WTC11 (cell line): ENCODE results near the gene SLCO4A1. TPM values are rescaled to one million over a fixed set of nuclear protein-coding genes. Genes with fewer than 3 reads are reported as not detected.

Source experiments
- ATAC-seq: fragments of 200-7000 bp; cut with Tn5 transposase; 2 replicates; pipeline ENCODE4 v1.10.0; 2021; ENCODE audit warnings: mild to moderate bottlenecking, moderate library complexity
- Bru-seq: library from RNA; stranded (reverse); fragments of 400-500 nt; gene quantifications from one replicate; lab custom pipeline; 2021; lab: Mats Ljungman, UMichigan
- CTCF ChIA-PET: fragments of 300-600 bp; sonication (Branson Sonifier 250); formaldehyde crosslinking; loops from one replicate; lab custom pipeline; 2021; ENCODE audit warnings: antibody characterized with exemption; lab: Charles Lee
- POLR2A ChIA-PET: fragments of 350-600 bp; sonication (Branson Sonifier 250); formaldehyde crosslinking; loops from one replicate; lab custom pipeline; 2021; ENCODE audit warnings: antibody characterized with exemption; lab: Charles Lee
- DNase-seq: peaks from one replicate; pipeline ENCODE4 v3.0.0; 2021; ENCODE audit warnings: low spot score
- H3K27ac Mint-ChIP-seq: 2 replicates; pipeline ENCODE4 v1.8.0; 2021; ENCODE audit warnings: mixed read lengths
- H3K27me3 Mint-ChIP-seq: 2 replicates; pipeline ENCODE4 v1.8.0; 2021; ENCODE audit warnings: low read depth, mild to moderate bottlenecking, moderate library complexity, mixed read lengths
- H3K36me3 Mint-ChIP-seq: 2 replicates; pipeline ENCODE4 v1.8.0; 2021; ENCODE audit warnings: mixed read lengths
- H3K4me1 Mint-ChIP-seq: 2 replicates; pipeline ENCODE4 v1.8.0; 2022; ENCODE audit warnings: mixed read lengths
- H3K4me3 Mint-ChIP-seq: 2 replicates; pipeline ENCODE4 v1.8.0; 2021; ENCODE audit warnings: mild to moderate bottlenecking, moderate library complexity, mixed read lengths
- H3K9me3 Mint-ChIP-seq: 2 replicates; pipeline ENCODE4 v1.8.0; 2021; ENCODE audit warnings: mixed read lengths
- AR ChIP-seq: fragments of 250-450 bp; sonication (Bioruptor Pico); IDR thresholded peaks from 2 replicates; pipeline ENCODE4 v1.9.0; 2021; ENCODE audit warnings: mild to moderate bottlenecking
- ATF1 ChIP-seq: sonication (generic); formaldehyde crosslinking; IDR thresholded peaks from 2 replicates; pipeline ENCODE4 v1.8.1; 2023; ENCODE audit warnings: mild to moderate bottlenecking, moderate library complexity, missing genetic modification reagents
- CREB1 ChIP-seq: sonication (generic); formaldehyde crosslinking; IDR thresholded peaks from 2 replicates; pipeline ENCODE4 v1.8.0; 2023; ENCODE audit warnings: mild to moderate bottlenecking, missing genetic modification reagents
- CREM ChIP-seq: sonication (generic); formaldehyde crosslinking; IDR thresholded peaks from 2 replicates; pipeline ENCODE4 v1.8.1; 2022; ENCODE audit warnings: mild to moderate bottlenecking, missing genetic modification reagents, moderate library complexity
- E2F4 ChIP-seq: sonication (generic); formaldehyde crosslinking; IDR thresholded peaks from 2 replicates; pipeline ENCODE4 v1.8.1; 2022; ENCODE audit warnings: low read depth, mild to moderate bottlenecking, moderate library complexity, missing genetic modification reagents, borderline replicate concordance
- HMGA2 ChIP-seq: fragments of 250-450 bp; sonication (Bioruptor Pico); IDR thresholded peaks from 2 replicates; pipeline ENCODE4 v1.4.0; 2021; ENCODE audit warnings: mild to moderate bottlenecking, moderate library complexity
- JAZF1 ChIP-seq: fragments of 250-450 bp; sonication (Bioruptor Pico); IDR thresholded peaks from 2 replicates; pipeline ENCODE4 v1.9.0; 2021; ENCODE audit warnings: moderate library complexity, mild to moderate bottlenecking, inconsistent platforms
- MYBL2 ChIP-seq: sonication (generic); formaldehyde crosslinking; IDR thresholded peaks from 2 replicates; pipeline ENCODE4 v1.8.1; 2023; ENCODE audit warnings: mild to moderate bottlenecking, moderate library complexity, missing genetic modification reagents
- NFATC4 ChIP-seq: fragments of 250-450 bp; sonication (Bioruptor Pico); IDR thresholded peaks from 2 replicates; pipeline ENCODE4 v1.9.0; 2021; ENCODE audit warnings: mild to moderate bottlenecking
- NFE2L1 ChIP-seq: sonication (generic); formaldehyde crosslinking; IDR thresholded peaks from 2 replicates; pipeline ENCODE4 v1.8.1; 2023; ENCODE audit warnings: missing genetic modification reagents
- NR3C1 ChIP-seq: sonication (generic); formaldehyde crosslinking; conservative IDR thresholded peaks from 2 replicates; pipeline ENCODE4 v1.8.1; 2023; ENCODE audit warnings: low read depth, mild to moderate bottlenecking, missing genetic modification reagents
- RELA ChIP-seq: sonication (generic); formaldehyde crosslinking; IDR thresholded peaks from 2 replicates; pipeline ENCODE4 v1.8.1; 2022; ENCODE audit warnings: missing genetic modification reagents, mild to moderate bottlenecking, borderline replicate concordance
- SMAD3 ChIP-seq: sonication (generic); formaldehyde crosslinking; IDR thresholded peaks from 2 replicates; pipeline ENCODE4 v1.8.0; 2022; ENCODE audit warnings: missing genetic modification reagents, mild to moderate bottlenecking, borderline replicate concordance
- SMAD4 ChIP-seq: sonication (generic); formaldehyde crosslinking; IDR thresholded peaks from 2 replicates; pipeline ENCODE4 v1.8.0; 2022; ENCODE audit warnings: mild to moderate bottlenecking, missing genetic modification reagents
- STAT6 ChIP-seq: sonication (generic); formaldehyde crosslinking; conservative IDR thresholded peaks from 2 replicates; pipeline ENCODE4 v1.8.1; 2023; ENCODE audit warnings: mild to moderate bottlenecking, low read depth, missing genetic modification reagents, moderate library complexity
- TP53 ChIP-seq: sonication (generic); formaldehyde crosslinking; IDR thresholded peaks from 2 replicates; pipeline ENCODE4 v1.8.1; 2023; ENCODE audit warnings: mild to moderate bottlenecking, missing genetic modification reagents
- ZNF232 ChIP-seq: sonication (generic); formaldehyde crosslinking; IDR thresholded peaks from 2 replicates; pipeline ENCODE4 v1.8.0; 2022; ENCODE audit warnings: mild to moderate bottlenecking, missing genetic modification reagents
- ZNF263 ChIP-seq: sonication (generic); formaldehyde crosslinking; IDR thresholded peaks from 2 replicates; pipeline ENCODE4 v1.8.1; 2022; ENCODE audit warnings: low read depth, mild to moderate bottlenecking, moderate library complexity, missing genetic modification reagents
- ZNF396 ChIP-seq: fragments of 250-450 bp; sonication (Bioruptor Pico); IDR thresholded peaks from 2 replicates; pipeline ENCODE4 v1.8.0; 2021; ENCODE audit warnings: mild to moderate bottlenecking, moderate library complexity, borderline replicate concordance
- ZNF423 ChIP-seq: fragments of 250-450 bp; sonication (Bioruptor Pico); IDR thresholded peaks from 2 replicates; pipeline ENCODE4 v2.1.2; 2022; ENCODE audit warnings: mild to moderate bottlenecking, moderate library complexity
- long read RNA-seq, 3 experiments: library from RNA in 1 of 3; library from capped mRNA in 1 of 3; library from polyadenylated mRNA in 1 of 3; unstranded in 2 of 3; stranded (forward) in 1 of 3; transcript quantifications; one replicate each; pipeline ENCODE4 v2.0.0, GENCODE V29; 2021
- total RNA-seq: library from RNA; stranded (reverse); gene quantifications from 3 replicates; pipeline ENCODE4 v1.2.3, GENCODE V29; 2021
- TF ChIP-seq, protein P1 (sequence below): sonication (generic); formaldehyde crosslinking; IDR thresholded peaks from 2 replicates; pipeline ENCODE4 v1.8.0; 2023; ENCODE audit warnings: missing genetic modification reagents
- TF ChIP-seq, protein P2 (sequence below): fragments of 250-450 bp; sonication (Bioruptor Pico); IDR thresholded peaks from 2 replicates; pipeline ENCODE4 v1.9.0; 2021; ENCODE audit warnings: mild to moderate bottlenecking, borderline replicate concordance

Gene SLCO4A1, protein sequence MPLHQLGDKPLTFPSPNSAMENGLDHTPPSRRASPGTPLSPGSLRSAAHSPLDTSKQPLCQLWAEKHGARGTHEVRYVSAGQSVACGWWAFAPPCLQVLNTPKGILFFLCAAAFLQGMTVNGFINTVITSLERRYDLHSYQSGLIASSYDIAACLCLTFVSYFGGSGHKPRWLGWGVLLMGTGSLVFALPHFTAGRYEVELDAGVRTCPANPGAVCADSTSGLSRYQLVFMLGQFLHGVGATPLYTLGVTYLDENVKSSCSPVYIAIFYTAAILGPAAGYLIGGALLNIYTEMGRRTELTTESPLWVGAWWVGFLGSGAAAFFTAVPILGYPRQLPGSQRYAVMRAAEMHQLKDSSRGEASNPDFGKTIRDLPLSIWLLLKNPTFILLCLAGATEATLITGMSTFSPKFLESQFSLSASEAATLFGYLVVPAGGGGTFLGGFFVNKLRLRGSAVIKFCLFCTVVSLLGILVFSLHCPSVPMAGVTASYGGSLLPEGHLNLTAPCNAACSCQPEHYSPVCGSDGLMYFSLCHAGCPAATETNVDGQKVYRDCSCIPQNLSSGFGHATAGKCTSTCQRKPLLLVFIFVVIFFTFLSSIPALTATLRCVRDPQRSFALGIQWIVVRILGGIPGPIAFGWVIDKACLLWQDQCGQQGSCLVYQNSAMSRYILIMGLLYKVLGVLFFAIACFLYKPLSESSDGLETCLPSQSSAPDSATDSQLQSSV
- total RNA-seq (15.2 to 19.9 TPM (median 18.5 TPM) in 3 replicates), Bru-seq, nascent RNA (percentile 52 among the genes with signal in this experiment)
- long read RNA-seq, experiment 1, transcript SLCO4A1-201 (12 exons, 2,776 nt) = major isoform, 61 of 139 reads
- long read RNA-seq, experiment 1, partial matches to known transcripts = 21 of 139 reads
- long read RNA-seq, experiment 1, other reads (novel, unspliced or antisense) = 52 of 139 reads
- long read RNA-seq, experiment 2, partial matches to known transcripts = 5 of 19 reads
- long read RNA-seq, experiment 2, other reads (novel, unspliced or antisense) = 8 of 19 reads
- long read RNA-seq, experiment 3, transcript SLCO4A1-201 (12 exons, 2,776 nt) = major isoform, 5 of 9 reads
- long read RNA-seq, experiment 3, partial matches to known transcripts = 0 of 9 reads
- long read RNA-seq, experiment 3, other reads (novel, unspliced or antisense) = 4 of 9 reads

- ATAC-seq (peak; percentile 76), DNase-seq (peak; percentile 73)
- POLR2A ChIA-PET = interaction anchor here (1.6 kb wide), 1 partner anchor 174 kb away, joined by 4 read pairs; the partner anchor contains the start of gene COL9A3
- peak within 1 kb of the TSS; percentile 65 for H3K4me3 Mint-ChIP-seq
- H3K9me3 Mint-ChIP-seq = no peaks in the 10 kb centered on the region
- H3K36me3 Mint-ChIP-seq = no peaks in the 10 kb centered on the region
- H3K4me1 Mint-ChIP-seq = peaks cover 13% of the 10 kb centered on the region
- CTCF ChIA-PET = interaction anchor here (0.8 to 3.2 kb wide), 19 partner anchors 9 to 231 kb away, joined by 3 to 16 read pairs (median 4); partner anchors contain the start of gene NTSR1
- H3K27ac Mint-ChIP-seq = no peak within 1 kb of the TSS
- H3K27me3 Mint-ChIP-seq = peaks cover 41% of the 10 kb centered on the region
- TF ChIP-seq ZNF396 (CRISPR knock-in tag) = no peak
- no peak for TF ChIP-seq ATF1 (CRISPR knock-in tag)
- no peak for TF ChIP-seq JAZF1 (CRISPR knock-in tag)
- TF ChIP-seq NFATC4 (CRISPR knock-in tag) = no peak
- no peak for TF ChIP-seq STAT6 (CRISPR knock-in tag)
- no peak for TF ChIP-seq SMAD4 (CRISPR knock-in tag)
- TF ChIP-seq MYBL2 (CRISPR knock-in tag) = peak; percentile 60; the same call in 1 of the 2 replicates
- TF ChIP-seq NR3C1 (CRISPR knock-in tag) = no peak
- TF ChIP-seq E2F4 = 0 out of 2 replicates have a peak, but pooled peaks have one; percentile 49
- no peak for TF ChIP-seq SMAD3 (CRISPR knock-in tag)
- TF ChIP-seq TP53 (CRISPR knock-in tag) = no peak
- no peak for TF ChIP-seq AR (CRISPR knock-in tag)
- TF ChIP-seq RELA = no peak
- TF ChIP-seq ZNF263 (CRISPR knock-in tag) = peak; percentile 23; the same call in 1 of the 2 replicates
- TF ChIP-seq CREM = no peak; the same call in 1 of the 2 replicates
- TF ChIP-seq, protein P1, sequence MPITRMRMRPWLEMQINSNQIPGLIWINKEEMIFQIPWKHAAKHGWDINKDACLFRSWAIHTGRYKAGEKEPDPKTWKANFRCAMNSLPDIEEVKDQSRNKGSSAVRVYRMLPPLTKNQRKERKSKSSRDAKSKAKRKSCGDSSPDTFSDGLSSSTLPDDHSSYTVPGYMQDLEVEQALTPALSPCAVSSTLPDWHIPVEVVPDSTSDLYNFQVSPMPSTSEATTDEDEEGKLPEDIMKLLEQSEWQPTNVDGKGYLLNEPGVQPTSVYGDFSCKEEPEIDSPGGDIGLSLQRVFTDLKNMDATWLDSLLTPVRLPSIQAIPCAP = no peak; the same call in 1 of the 2 replicates
- no peak for TF ChIP-seq HMGA2 (CRISPR knock-in tag)
- TF ChIP-seq, protein P2, sequence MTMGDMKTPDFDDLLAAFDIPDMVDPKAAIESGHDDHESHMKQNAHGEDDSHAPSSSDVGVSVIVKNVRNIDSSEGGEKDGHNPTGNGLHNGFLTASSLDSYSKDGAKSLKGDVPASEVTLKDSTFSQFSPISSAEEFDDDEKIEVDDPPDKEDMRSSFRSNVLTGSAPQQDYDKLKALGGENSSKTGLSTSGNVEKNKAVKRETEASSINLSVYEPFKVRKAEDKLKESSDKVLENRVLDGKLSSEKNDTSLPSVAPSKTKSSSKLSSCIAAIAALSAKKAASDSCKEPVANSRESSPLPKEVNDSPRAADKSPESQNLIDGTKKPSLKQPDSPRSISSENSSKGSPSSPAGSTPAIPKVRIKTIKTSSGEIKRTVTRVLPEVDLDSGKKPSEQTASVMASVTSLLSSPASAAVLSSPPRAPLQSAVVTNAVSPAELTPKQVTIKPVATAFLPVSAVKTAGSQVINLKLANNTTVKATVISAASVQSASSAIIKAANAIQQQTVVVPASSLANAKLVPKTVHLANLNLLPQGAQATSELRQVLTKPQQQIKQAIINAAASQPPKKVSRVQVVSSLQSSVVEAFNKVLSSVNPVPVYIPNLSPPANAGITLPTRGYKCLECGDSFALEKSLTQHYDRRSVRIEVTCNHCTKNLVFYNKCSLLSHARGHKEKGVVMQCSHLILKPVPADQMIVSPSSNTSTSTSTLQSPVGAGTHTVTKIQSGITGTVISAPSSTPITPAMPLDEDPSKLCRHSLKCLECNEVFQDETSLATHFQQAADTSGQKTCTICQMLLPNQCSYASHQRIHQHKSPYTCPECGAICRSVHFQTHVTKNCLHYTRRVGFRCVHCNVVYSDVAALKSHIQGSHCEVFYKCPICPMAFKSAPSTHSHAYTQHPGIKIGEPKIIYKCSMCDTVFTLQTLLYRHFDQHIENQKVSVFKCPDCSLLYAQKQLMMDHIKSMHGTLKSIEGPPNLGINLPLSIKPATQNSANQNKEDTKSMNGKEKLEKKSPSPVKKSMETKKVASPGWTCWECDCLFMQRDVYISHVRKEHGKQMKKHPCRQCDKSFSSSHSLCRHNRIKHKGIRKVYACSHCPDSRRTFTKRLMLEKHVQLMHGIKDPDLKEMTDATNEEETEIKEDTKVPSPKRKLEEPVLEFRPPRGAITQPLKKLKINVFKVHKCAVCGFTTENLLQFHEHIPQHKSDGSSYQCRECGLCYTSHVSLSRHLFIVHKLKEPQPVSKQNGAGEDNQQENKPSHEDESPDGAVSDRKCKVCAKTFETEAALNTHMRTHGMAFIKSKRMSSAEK (CRISPR knock-in tag) = no peak
- no peak for TF ChIP-seq CREB1 (CRISPR knock-in tag)
- TF ChIP-seq ZNF423 (CRISPR knock-in tag) = peak; percentile 9; the same call in 1 of the 2 replicates
- no peak for TF ChIP-seq ZNF232
- TF ChIP-seq NFE2L1 = no peak
Measured at GRCh38 chr20:62642051-62642665, at the start of gene SLCO4A1. Gene SLCO4A1, plus strand, starts transcription at chr20:62642503. Its CDS starts 13,952 bp downstream, at chr20:62656455.
